ENCODE results near the gene EIF4G1.

GRCh38 chr3:184334470-184335158 lies 20.2 kb downstream of the EIF4G1 start:
- TF ChIP-seq CTCF (IDR thresholded peaks at IDR 0.05): no peak
- no peak for TF ChIP-seq EP300 (IDR thresholded peaks at IDR 0.05)
- no peak for TF ChIP-seq POLR2A (IDR thresholded peaks at IDR 0.05)

Measured in gastroesophageal sphincter (tissue), 3 donors.